Neural cell (in vitro differentiated cells): ENCODE measurements around the gene LAMTOR3.

Experiments used
- EP300 ChIP-seq: fragments of 450-650 bp; conservative IDR thresholded peaks from 2 replicates; pipeline ENCODE4 v1.6.1; 2014; ENCODE audit warnings: antibody characterized with exemption, mild to moderate bottlenecking, moderate library complexity; ENCODE audit not compliant: poor library complexity, severe bottlenecking
- EZH2 ChIP-seq: fragments of 200-600, 300-800 bp; shearing (Covaris generic), sonication (generic); IDR thresholded peaks from 2 replicates; pipeline ENCODE4 v1.6.1; 2014; ENCODE audit warnings: antibody characterized with exemption, low read length, borderline replicate concordance, mild to moderate bottlenecking; ENCODE audit not compliant: insufficient read depth, poor library complexity, severe bottlenecking
- MXI1 ChIP-seq: fragments of 450-650 bp; conservative IDR thresholded peaks from 2 replicates; pipeline ENCODE4 v1.6.1; 2014; ENCODE audit warnings: antibody characterized with exemption, mild to moderate bottlenecking; ENCODE audit not compliant: poor library complexity, severe bottlenecking
- POLR2AphosphoS5 ChIP-seq: IDR thresholded peaks from 2 replicates; pipeline ENCODE4 v1.6.1; 2012
- RAD21 ChIP-seq: fragments of 450-650 bp; conservative IDR thresholded peaks from 2 replicates; pipeline ENCODE4 v1.6.1; 2014; ENCODE audit warnings: antibody characterized with exemption, mild to moderate bottlenecking, moderate library complexity
- SMC3 ChIP-seq: fragments of 450-650 bp; conservative IDR thresholded peaks from 2 replicates; pipeline ENCODE4 v1.6.1; 2014; ENCODE audit warnings: antibody characterized with exemption, mild to moderate bottlenecking, moderate library complexity; ENCODE audit not compliant: poor library complexity
- TAF1 ChIP-seq: IDR thresholded peaks from 2 replicates; pipeline ENCODE4 v1.6.1; 2012; ENCODE audit warnings: low read depth
- TF ChIP-seq, protein P1 (sequence below): fragments of 450-650 bp; IDR thresholded peaks from 2 replicates; pipeline ENCODE4 v1.5.1; 2014; ENCODE audit warnings: antibody characterized with exemption, mild to moderate bottlenecking, moderate library complexity; ENCODE audit not compliant: poor library complexity, severe bottlenecking
- TF ChIP-seq, protein P2 (sequence below): IDR thresholded peaks from 2 replicates; pipeline ENCODE4 v1.6.1; 2012; ENCODE audit warnings: borderline replicate concordance

DNA sequence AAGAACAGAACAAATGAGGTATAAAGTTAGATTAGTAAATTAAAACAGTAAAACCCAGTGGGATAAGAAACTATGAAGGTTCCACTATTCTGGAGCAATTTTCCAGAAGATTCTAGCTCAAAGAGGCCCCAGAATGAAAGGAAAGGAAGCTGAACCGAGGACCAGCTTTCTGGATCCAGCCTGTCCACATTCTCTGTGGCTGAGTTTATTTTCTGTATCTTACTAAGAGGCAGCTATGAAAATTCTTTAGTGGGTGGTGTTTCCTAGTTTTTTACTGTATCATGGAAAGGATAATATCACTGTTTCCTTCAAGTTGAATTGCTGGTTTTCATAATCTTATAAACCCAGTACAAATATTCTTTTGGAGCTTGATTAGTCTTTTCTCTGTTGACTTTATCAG lies 65.8 kb downstream of the LAMTOR3 start:
- TF ChIP-seq EZH2 (no peak), EP300 (no peak), MXI1 (no peak), SMC3 (no peak), RAD21 (no peak), TAF1 (no peak), POLR2AphosphoS5 (no peak)
- TF ChIP-seq, protein P1, sequence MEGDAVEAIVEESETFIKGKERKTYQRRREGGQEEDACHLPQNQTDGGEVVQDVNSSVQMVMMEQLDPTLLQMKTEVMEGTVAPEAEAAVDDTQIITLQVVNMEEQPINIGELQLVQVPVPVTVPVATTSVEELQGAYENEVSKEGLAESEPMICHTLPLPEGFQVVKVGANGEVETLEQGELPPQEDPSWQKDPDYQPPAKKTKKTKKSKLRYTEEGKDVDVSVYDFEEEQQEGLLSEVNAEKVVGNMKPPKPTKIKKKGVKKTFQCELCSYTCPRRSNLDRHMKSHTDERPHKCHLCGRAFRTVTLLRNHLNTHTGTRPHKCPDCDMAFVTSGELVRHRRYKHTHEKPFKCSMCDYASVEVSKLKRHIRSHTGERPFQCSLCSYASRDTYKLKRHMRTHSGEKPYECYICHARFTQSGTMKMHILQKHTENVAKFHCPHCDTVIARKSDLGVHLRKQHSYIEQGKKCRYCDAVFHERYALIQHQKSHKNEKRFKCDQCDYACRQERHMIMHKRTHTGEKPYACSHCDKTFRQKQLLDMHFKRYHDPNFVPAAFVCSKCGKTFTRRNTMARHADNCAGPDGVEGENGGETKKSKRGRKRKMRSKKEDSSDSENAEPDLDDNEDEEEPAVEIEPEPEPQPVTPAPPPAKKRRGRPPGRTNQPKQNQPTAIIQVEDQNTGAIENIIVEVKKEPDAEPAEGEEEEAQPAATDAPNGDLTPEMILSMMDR = no peak
- TF ChIP-seq, protein P2, sequence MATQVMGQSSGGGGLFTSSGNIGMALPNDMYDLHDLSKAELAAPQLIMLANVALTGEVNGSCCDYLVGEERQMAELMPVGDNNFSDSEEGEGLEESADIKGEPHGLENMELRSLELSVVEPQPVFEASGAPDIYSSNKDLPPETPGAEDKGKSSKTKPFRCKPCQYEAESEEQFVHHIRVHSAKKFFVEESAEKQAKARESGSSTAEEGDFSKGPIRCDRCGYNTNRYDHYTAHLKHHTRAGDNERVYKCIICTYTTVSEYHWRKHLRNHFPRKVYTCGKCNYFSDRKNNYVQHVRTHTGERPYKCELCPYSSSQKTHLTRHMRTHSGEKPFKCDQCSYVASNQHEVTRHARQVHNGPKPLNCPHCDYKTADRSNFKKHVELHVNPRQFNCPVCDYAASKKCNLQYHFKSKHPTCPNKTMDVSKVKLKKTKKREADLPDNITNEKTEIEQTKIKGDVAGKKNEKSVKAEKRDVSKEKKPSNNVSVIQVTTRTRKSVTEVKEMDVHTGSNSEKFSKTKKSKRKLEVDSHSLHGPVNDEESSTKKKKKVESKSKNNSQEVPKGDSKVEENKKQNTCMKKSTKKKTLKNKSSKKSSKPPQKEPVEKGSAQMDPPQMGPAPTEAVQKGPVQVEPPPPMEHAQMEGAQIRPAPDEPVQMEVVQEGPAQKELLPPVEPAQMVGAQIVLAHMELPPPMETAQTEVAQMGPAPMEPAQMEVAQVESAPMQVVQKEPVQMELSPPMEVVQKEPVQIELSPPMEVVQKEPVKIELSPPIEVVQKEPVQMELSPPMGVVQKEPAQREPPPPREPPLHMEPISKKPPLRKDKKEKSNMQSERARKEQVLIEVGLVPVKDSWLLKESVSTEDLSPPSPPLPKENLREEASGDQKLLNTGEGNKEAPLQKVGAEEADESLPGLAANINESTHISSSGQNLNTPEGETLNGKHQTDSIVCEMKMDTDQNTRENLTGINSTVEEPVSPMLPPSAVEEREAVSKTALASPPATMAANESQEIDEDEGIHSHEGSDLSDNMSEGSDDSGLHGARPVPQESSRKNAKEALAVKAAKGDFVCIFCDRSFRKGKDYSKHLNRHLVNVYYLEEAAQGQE = no peak
